Measurements from ENCODE around the gene PLCB1. TPM values are rescaled to one million over a fixed set of nuclear protein-coding genes. Genes with fewer than 3 reads are reported as not detected.
A peak's percentile ranks its signal among the peaks of the same experiment; 100 is the strongest.

The PLCB1 gene
- total RNA-seq, 1 donor from 2014 or later, result 10.7 TPM

DNA sequence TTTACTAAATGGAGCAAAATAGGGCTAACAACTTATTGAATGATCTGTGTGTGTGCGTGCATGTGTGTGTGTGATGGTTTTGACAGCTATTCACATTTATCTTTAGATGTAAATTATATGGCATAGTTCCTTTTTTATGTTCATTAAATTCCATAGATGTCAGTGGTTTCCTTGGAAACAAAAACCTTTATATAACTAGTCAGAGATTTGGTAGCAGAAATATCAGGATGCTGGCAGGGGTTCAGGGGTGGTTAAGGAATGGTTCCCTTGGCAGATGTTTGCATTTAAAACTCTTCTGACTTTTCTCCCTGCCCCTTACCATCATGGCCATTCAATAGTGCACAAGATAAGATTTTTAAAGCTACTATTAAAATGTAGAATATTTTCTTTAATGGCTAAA is 256.6 kb downstream of the PLCB1 start:
- Mint-ChIP-seq H3K9me3 (ENCODE audit: unreplicated experiment) (no peaks in the 10 kb centered on the region), H3K27ac (ENCODE audit: unreplicated experiment) (no peak overlapping the region), H3K4me1 (ENCODE audit: low read depth, unreplicated experiment) (peaks cover 2% of the 10 kb centered on the region), H3K27me3 (ENCODE audit: low read depth, unreplicated experiment) (no peaks in the 10 kb centered on the region), H3K36me3 (ENCODE audit: low read depth, unreplicated experiment) (peaks cover 3% of the 10 kb centered on the region), H3K4me3 (ENCODE audit: unreplicated experiment) (no peak overlapping the region)
- TF ChIP-seq, protein P1, sequence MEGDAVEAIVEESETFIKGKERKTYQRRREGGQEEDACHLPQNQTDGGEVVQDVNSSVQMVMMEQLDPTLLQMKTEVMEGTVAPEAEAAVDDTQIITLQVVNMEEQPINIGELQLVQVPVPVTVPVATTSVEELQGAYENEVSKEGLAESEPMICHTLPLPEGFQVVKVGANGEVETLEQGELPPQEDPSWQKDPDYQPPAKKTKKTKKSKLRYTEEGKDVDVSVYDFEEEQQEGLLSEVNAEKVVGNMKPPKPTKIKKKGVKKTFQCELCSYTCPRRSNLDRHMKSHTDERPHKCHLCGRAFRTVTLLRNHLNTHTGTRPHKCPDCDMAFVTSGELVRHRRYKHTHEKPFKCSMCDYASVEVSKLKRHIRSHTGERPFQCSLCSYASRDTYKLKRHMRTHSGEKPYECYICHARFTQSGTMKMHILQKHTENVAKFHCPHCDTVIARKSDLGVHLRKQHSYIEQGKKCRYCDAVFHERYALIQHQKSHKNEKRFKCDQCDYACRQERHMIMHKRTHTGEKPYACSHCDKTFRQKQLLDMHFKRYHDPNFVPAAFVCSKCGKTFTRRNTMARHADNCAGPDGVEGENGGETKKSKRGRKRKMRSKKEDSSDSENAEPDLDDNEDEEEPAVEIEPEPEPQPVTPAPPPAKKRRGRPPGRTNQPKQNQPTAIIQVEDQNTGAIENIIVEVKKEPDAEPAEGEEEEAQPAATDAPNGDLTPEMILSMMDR (IDR thresholded peaks at IDR 0.05; ENCODE audit: insufficient read depth, low read depth, low read length), result no peak
- no peak for TF ChIP-seq EZH2 (IDR thresholded peaks at IDR 0.05; ENCODE audit: insufficient read depth, low read length)
- H4K20me1 ChIP-seq (ENCODE audit: insufficient read depth, low read length), result no peaks in the 10 kb centered on the region
- H3K4me2 ChIP-seq (ENCODE audit: low read length), result peak overlapping the region; percentile 2
- H3K27ac ChIP-seq (ENCODE audit: low read depth, low read length), result no peak overlapping the region
- peaks cover 15% of the 10 kb centered on the region for H3K4me1 ChIP-seq (ENCODE audit: insufficient read depth, low read length)
- H2AFZ ChIP-seq (ENCODE audit: low read depth, low read length), result no peak overlapping the region
- no peak overlapping the region for H3K9ac ChIP-seq (ENCODE audit: low read length)
- no peak overlapping the region for H3K4me3 ChIP-seq (ENCODE audit: insufficient read depth, low read depth, low read length)
- H3K36me3 ChIP-seq (ENCODE audit: insufficient read depth, low read length), result no peaks in the 10 kb centered on the region
- H3K79me2 ChIP-seq (ENCODE audit: insufficient read depth, low read length), result no peaks in the 10 kb centered on the region
- no peaks in the 10 kb centered on the region for H3K9me3 ChIP-seq (ENCODE audit: insufficient read depth, low read depth, low read length)
- no peaks in the 10 kb centered on the region for H3K27me3 ChIP-seq (ENCODE audit: insufficient read depth, low read length)
- DNase-seq (ENCODE audit: low read depth), result peak; percentile 38
- FAIRE-seq, result no peak

DNA sequence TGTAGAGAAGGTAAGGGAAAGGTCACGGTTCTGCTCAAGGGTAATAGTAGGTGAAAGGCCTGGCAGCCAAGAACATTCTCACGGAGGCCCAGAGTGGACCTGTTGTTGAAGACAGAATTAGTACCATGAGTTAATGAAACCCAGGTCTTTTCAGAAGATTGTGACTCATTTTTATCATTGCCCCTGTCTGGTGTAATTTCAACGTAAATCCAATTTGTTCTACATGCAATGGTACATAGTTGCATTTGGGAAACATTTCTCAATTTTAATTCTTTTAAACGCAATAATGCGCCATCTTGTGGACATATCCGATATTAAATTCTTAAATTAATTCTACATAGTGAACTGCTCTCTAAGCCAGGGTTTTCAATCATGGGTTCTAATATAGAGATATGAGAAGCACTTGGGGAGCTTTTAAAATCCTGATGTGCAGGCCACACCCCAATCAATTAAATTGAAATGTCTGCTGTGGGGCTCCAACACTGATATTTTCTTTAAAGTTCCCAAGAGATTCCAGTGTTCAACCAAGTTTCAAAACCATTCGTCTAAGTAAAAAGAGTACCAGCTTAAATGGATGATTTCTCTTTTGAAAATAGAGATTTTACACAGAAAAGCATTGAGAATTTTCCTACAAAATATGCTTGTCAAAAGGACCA is 257.4 kb downstream of the PLCB1 start:
- Mint-ChIP-seq H3K36me3 (ENCODE audit: low read depth, unreplicated experiment) (peaks cover 2% of the 10 kb centered on the region), H3K27ac (ENCODE audit: unreplicated experiment) (no peak overlapping the region), H3K27me3 (ENCODE audit: low read depth, unreplicated experiment) (no peaks in the 10 kb centered on the region), H3K4me1 (ENCODE audit: low read depth, unreplicated experiment) (peaks cover 7% of the 10 kb centered on the region), H3K9me3 (ENCODE audit: unreplicated experiment) (no peaks in the 10 kb centered on the region), H3K4me3 (ENCODE audit: unreplicated experiment) (no peak overlapping the region)
- H2AFZ ChIP-seq (ENCODE audit: low read depth, low read length), result no peak overlapping the region
- H3K27ac ChIP-seq (ENCODE audit: low read depth, low read length), result no peak overlapping the region
- H3K4me2 ChIP-seq (ENCODE audit: low read length), result no peak overlapping the region
- no peak overlapping the region for H3K9ac ChIP-seq (ENCODE audit: low read length)
- no peaks in the 10 kb centered on the region for H3K79me2 ChIP-seq (ENCODE audit: insufficient read depth, low read length)
- TF ChIP-seq EZH2 (IDR thresholded peaks at IDR 0.05; ENCODE audit: insufficient read depth, low read length), result no peak
- TF ChIP-seq, protein P1 (IDR thresholded peaks at IDR 0.05; ENCODE audit: insufficient read depth, low read depth, low read length), result peak; percentile 46
- no peaks in the 10 kb centered on the region for H4K20me1 ChIP-seq (ENCODE audit: insufficient read depth, low read length)
- FAIRE-seq, result no peak
- peaks cover 15% of the 10 kb centered on the region for H3K4me1 ChIP-seq (ENCODE audit: insufficient read depth, low read length)
- no peaks in the 10 kb centered on the region for H3K9me3 ChIP-seq (ENCODE audit: insufficient read depth, low read depth, low read length)
- H3K36me3 ChIP-seq (ENCODE audit: insufficient read depth, low read length), result no peaks in the 10 kb centered on the region
- DNase-seq (ENCODE audit: low read depth), result peak; percentile 33
- H3K27me3 ChIP-seq (ENCODE audit: insufficient read depth, low read length), result no peaks in the 10 kb centered on the region
- H3K4me3 ChIP-seq (ENCODE audit: insufficient read depth, low read depth, low read length), result no peak overlapping the region

DNA sequence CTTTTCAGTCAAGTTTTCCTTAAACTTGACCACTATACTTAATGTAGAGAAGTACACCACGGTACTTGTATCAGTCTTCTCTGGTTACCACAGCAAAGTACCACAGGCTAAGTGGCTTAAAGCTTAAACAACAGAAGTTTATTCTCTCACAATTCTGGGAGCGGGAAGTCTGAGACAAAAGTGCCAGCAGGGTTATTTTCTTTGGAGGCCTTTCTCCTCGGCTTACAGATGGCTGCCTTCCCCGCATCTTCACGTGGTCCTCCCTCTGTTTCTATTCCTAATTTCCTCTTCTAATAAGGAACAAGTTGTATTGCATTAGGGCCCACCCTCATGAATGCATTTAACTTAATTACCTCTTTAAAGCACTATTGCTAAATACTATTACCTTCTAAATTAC is 258.0 kb downstream of the PLCB1 start:
- no peaks in the 10 kb centered on the region for H3K36me3 Mint-ChIP-seq (ENCODE audit: low read depth, unreplicated experiment)
- H3K4me3 Mint-ChIP-seq (ENCODE audit: unreplicated experiment), result no peak overlapping the region
- Histone ChIP-seq H3K4me3 (ENCODE audit: insufficient read depth, low read depth, low read length) (no peak overlapping the region), H3K36me3 (ENCODE audit: insufficient read depth, low read length) (no peaks in the 10 kb centered on the region), H2AFZ (ENCODE audit: low read depth, low read length) (no peak overlapping the region), H3K4me2 (ENCODE audit: low read length) (no peak overlapping the region), H3K27ac (ENCODE audit: low read depth, low read length) (no peak overlapping the region), H3K9me3 (ENCODE audit: insufficient read depth, low read depth, low read length) (no peaks in the 10 kb centered on the region), H3K9ac (ENCODE audit: low read length) (no peak overlapping the region), H3K79me2 (ENCODE audit: insufficient read depth, low read length) (no peaks in the 10 kb centered on the region), H3K4me1 (ENCODE audit: insufficient read depth, low read length) (peaks cover 15% of the 10 kb centered on the region), H4K20me1 (ENCODE audit: insufficient read depth, low read length) (no peaks in the 10 kb centered on the region), H3K27me3 (ENCODE audit: insufficient read depth, low read length) (no peaks in the 10 kb centered on the region)
- no peak overlapping the region for H3K27ac Mint-ChIP-seq (ENCODE audit: unreplicated experiment)
- FAIRE-seq (no peak), DNase-seq (ENCODE audit: low read depth) (no peak)
- peaks cover 8% of the 10 kb centered on the region for H3K4me1 Mint-ChIP-seq (ENCODE audit: low read depth, unreplicated experiment)
- no peaks in the 10 kb centered on the region for H3K9me3 Mint-ChIP-seq (ENCODE audit: unreplicated experiment)
- no peaks in the 10 kb centered on the region for H3K27me3 Mint-ChIP-seq (ENCODE audit: low read depth, unreplicated experiment)
- TF ChIP-seq, protein P1 (IDR thresholded peaks at IDR 0.05; ENCODE audit: insufficient read depth, low read depth, low read length), result no peak
- no peak for TF ChIP-seq EZH2 (IDR thresholded peaks at IDR 0.05; ENCODE audit: insufficient read depth, low read length)

Measured in astrocyte (in vitro differentiated cells and primary cell).